Gastroesophageal sphincter (tissue), 2 donors: Measurements from ENCODE around the gene CNTLN.

ENCODE experiments used
- EP300 ChIP-seq: sonication (generic); formaldehyde crosslinking; IDR thresholded peaks from one replicate; pipeline ENCODE4 v1.6.1; 2017; ENCODE audit warnings: antibody characterized with exemption, mild to moderate bottlenecking
- POLR2A ChIP-seq, 2 donors: fragments of 450-650 bp; IDR thresholded peaks; one replicate each; pipeline ENCODE4 v1.6.1; 2017; ENCODE audit warnings: antibody characterized with exemption in 2 of 2, mild to moderate bottlenecking in 2 of 2, moderate library complexity in 1 of 2

DNA sequence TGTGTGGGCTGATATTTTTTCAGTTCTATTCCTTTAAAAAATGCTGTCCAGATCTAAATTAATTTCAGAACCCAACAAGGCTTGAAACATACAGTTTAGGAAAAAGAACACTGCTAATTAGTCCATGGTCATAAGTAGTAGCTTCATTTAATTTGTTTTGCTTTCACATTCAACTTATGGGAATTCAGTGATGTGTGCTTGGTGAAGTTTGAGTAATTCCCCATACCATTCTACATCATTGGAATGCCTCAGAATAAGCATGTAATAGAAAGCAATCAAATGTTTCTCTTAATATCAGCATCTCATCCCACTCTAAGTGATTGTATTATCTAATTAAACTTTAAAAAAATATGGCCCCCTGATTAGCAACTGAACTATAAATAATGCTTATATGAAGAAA, 2.7 kb downstream of the CNTLN start:
- TF ChIP-seq EP300 = no peak
- TF ChIP-seq POLR2A (IDR thresholded peaks at IDR 0.05) = no peak
